WTC11 (cell line): Measurements from ENCODE around the gene LENG8. TPM values are rescaled to one million over a fixed set of nuclear protein-coding genes. Genes with fewer than 3 reads are reported as not detected.
"Not testable (repeated sequence)": the region's sequence is repeated elsewhere in the genome, so short reads cannot be mapped to it uniquely, and the experiment has no call there.

Experiments
- ATAC-seq: fragments of 200-7000 bp; cut with Tn5 transposase; 2 replicates; pipeline ENCODE4 v1.10.0; 2021; ENCODE audit warnings: mild to moderate bottlenecking, moderate library complexity
- CTCF ChIA-PET: fragments of 300-600 bp; sonication (Branson Sonifier 250); formaldehyde crosslinking; loops from one replicate; lab custom pipeline; 2021; ENCODE audit warnings: antibody characterized with exemption; lab: Charles Lee
- POLR2A ChIA-PET: fragments of 350-600 bp; sonication (Branson Sonifier 250); formaldehyde crosslinking; loops from one replicate; lab custom pipeline; 2021; ENCODE audit warnings: antibody characterized with exemption; lab: Charles Lee
- DNase-seq: peaks from one replicate; pipeline ENCODE4 v3.0.0; 2021; ENCODE audit warnings: low spot score
- H3K27ac Mint-ChIP-seq: 2 replicates; pipeline ENCODE4 v1.8.0; 2021; ENCODE audit warnings: mixed read lengths
- H3K27me3 Mint-ChIP-seq: 2 replicates; pipeline ENCODE4 v1.8.0; 2021; ENCODE audit warnings: low read depth, mild to moderate bottlenecking, moderate library complexity, mixed read lengths
- H3K36me3 Mint-ChIP-seq: 2 replicates; pipeline ENCODE4 v1.8.0; 2021; ENCODE audit warnings: mixed read lengths
- H3K4me1 Mint-ChIP-seq: 2 replicates; pipeline ENCODE4 v1.8.0; 2022; ENCODE audit warnings: mixed read lengths
- H3K4me3 Mint-ChIP-seq: 2 replicates; pipeline ENCODE4 v1.8.0; 2021; ENCODE audit warnings: mild to moderate bottlenecking, moderate library complexity, mixed read lengths
- H3K9me3 Mint-ChIP-seq: 2 replicates; pipeline ENCODE4 v1.8.0; 2021; ENCODE audit warnings: mixed read lengths
- ATF2 ChIP-seq: sonication (generic); formaldehyde crosslinking; IDR thresholded peaks from 2 replicates; pipeline ENCODE4 v1.8.1; 2022; ENCODE audit warnings: low read depth, missing genetic modification reagents, borderline replicate concordance
- NFE2L1 ChIP-seq: sonication (generic); formaldehyde crosslinking; IDR thresholded peaks from 2 replicates; pipeline ENCODE4 v1.8.1; 2023; ENCODE audit warnings: missing genetic modification reagents
- TCF7 ChIP-seq: sonication (generic); formaldehyde crosslinking; IDR thresholded peaks from 2 replicates; pipeline ENCODE4 v1.8.0; 2022; ENCODE audit warnings: mild to moderate bottlenecking, low read depth, missing genetic modification reagents, moderate library complexity
- total RNA-seq: library from RNA; stranded (reverse); gene quantifications from 3 replicates; pipeline ENCODE4 v1.2.3, GENCODE V29; 2021

LENG8 gene
- total RNA-seq, 1 experiment from 2014 or later: 175 TPM

GRCh38 chr19:54507824-54508223 is 58.8 kb downstream of the LENG8 start (continued):
- no peak for TF ChIP-seq ATF2 (CRISPR knock-in tag)
- TF ChIP-seq TCF7 (CRISPR knock-in tag): no peak
- no peak for TF ChIP-seq NFE2L1

- CTCF ChIA-PET: interaction anchor here (0.8 kb wide), 1 partner anchor 27 kb away, joined by 3 read pairs; no protein-coding TSS in a partner anchor
- POLR2A ChIA-PET, H3K4me1 Mint-ChIP-seq, H3K27me3 Mint-ChIP-seq, ATAC-seq, DNase-seq, H3K27ac Mint-ChIP-seq, H3K4me3 Mint-ChIP-seq: not testable (repeated sequence)
- H3K9me3 Mint-ChIP-seq: peaks cover 46% of the 10 kb centered on the region
- peaks cover 17% of the 10 kb centered on the region for H3K36me3 Mint-ChIP-seq
Observed at GRCh38 chr19:54508487-54508886, 59.5 kb downstream of the LENG8 start.

GRCh38 chr19:54509200-54509940 is 60.4 kb downstream of the LENG8 start:
- ATAC-seq (peak; percentile 95), DNase-seq (peak; percentile 47)
- H3K36me3 Mint-ChIP-seq: peaks cover 20% of the 10 kb centered on the region
- CTCF ChIA-PET, H3K27ac Mint-ChIP-seq, H3K4me3 Mint-ChIP-seq, POLR2A ChIA-PET, H3K4me1 Mint-ChIP-seq: not testable (repeated sequence)
- H3K9me3 Mint-ChIP-seq: peaks cover 45% of the 10 kb centered on the region
- peaks cover 13% of the 10 kb centered on the region for H3K27me3 Mint-ChIP-seq

Other genes starting within 250 kb of the LENG8 start
- gene RPS9, start 248.3 kb upstream of the LENG8 start, total RNA-seq: 1,828 to 2,106 TPM (median 2,018 TPM) in 3 replicates
- gene LILRB3, start 226.2 kb upstream of the LENG8 start, total RNA-seq: not detected in 3 replicates
- not detected in 3 replicates for gene LILRA6, start 206.4 kb upstream of the LENG8 start, total RNA-seq
- gene LILRB5, start 191.9 kb upstream of the LENG8 start, total RNA-seq: 0.07 to 0.11 TPM (median 0.09 TPM) in 3 replicates
- gene LILRB2, start 168.1 kb upstream of the LENG8 start, total RNA-seq: 0.11 TPM in 1 of 3 replicates, not detected in the others
- 0.25 TPM in 1 of 3 replicates, not detected in the others for gene LILRA5, start 136.0 kb upstream of the LENG8 start, total RNA-seq
- gene LILRA4, start 110.0 kb upstream of the LENG8 start, total RNA-seq: not detected in 3 replicates
- gene LAIR1, start 84.3 kb upstream of the LENG8 start, total RNA-seq: 0.18 to 0.60 TPM (median 0.37 TPM) in 3 replicates
- 35.9 to 38.2 TPM (median 37.1 TPM) in 3 replicates for gene TTYH1, start 33.7 kb upstream of the LENG8 start, total RNA-seq
- 6.1 to 7.5 TPM (median 6.9 TPM) in 3 replicates for gene LENG9, start 14.6 kb downstream of the LENG8 start, total RNA-seq
- gene CDC42EP5, start 24.1 kb downstream of the LENG8 start, total RNA-seq: 11.5 to 19.8 TPM (median 18.3 TPM) in 3 replicates
- gene LAIR2, start 53.6 kb downstream of the LENG8 start, total RNA-seq: not detected in 3 replicates
- gene LILRA2, start 124.6 kb downstream of the LENG8 start, total RNA-seq: not detected in 3 replicates
- gene LILRA1, start 144.4 kb downstream of the LENG8 start, total RNA-seq: not detected in 3 replicates
- 0.09 TPM in 1 of 3 replicates, not detected in the others for gene LILRB1, start 181.3 kb downstream of the LENG8 start, total RNA-seq
- not detected in 3 replicates for gene LILRB4, start 213.8 kb downstream of the LENG8 start, total RNA-seq